SJSA1 (cell line): ENCODE measurements around the gene CCP110. TPM values are rescaled to one million over a fixed set of nuclear protein-coding genes. Genes with fewer than 3 reads are reported as not detected.

ENCODE experiments used
- DNase-seq, 2 experiments: peaks; one replicate each; pipeline ENCODE4 v3.0.0-alpha.2; 2015 to 2020; ENCODE audit warnings: low spot score in 2 of 2, low read depth in 1 of 2
- H3K27ac ChIP-seq: fragments of 250-450 bp; sonication (Bioruptor Pico); 2 replicates; pipeline ENCODE4 v1.5.1; 2020; ENCODE audit warnings: mild to moderate bottlenecking, moderate library complexity
- H3K27me3 ChIP-seq: fragments of 250-450 bp; sonication (Bioruptor Pico); replicated peaks from 2 replicates; pipeline ENCODE4 v1.5.1; 2020; ENCODE audit warnings: mild to moderate bottlenecking, moderate library complexity
- H3K36me3 ChIP-seq: fragments of 250-450 bp; sonication (Bioruptor Pico); 2 replicates; pipeline ENCODE4 v1.5.1; 2020; ENCODE audit warnings: mild to moderate bottlenecking
- H3K4me1 ChIP-seq: fragments of 250-450 bp; sonication (Bioruptor Pico); replicated peaks from 2 replicates; pipeline ENCODE4 v1.6.1; 2021; ENCODE audit warnings: mild to moderate bottlenecking
- H3K4me3 ChIP-seq: fragments of 250-450 bp; sonication (Bioruptor Pico); 2 replicates; pipeline ENCODE4 v1.5.1; 2020; ENCODE audit warnings: mild to moderate bottlenecking
- H3K9me3 ChIP-seq: fragments of 250-450 bp; sonication (Bioruptor Pico); replicated peaks from 2 replicates; pipeline ENCODE4 v1.5.1; 2020; ENCODE audit warnings: mild to moderate bottlenecking
- total RNA-seq: library from RNA; depleted of rRNA; stranded (reverse); fragments of >200 nt; shearing (Covaris generic); gene quantifications from 2 replicates; pipeline ENCODE4 v1.2.3, GENCODE V29; 2014

Gene CCP110
- total RNA-seq, 1 experiment from 2014 or later: 28.3 TPM

DNA sequence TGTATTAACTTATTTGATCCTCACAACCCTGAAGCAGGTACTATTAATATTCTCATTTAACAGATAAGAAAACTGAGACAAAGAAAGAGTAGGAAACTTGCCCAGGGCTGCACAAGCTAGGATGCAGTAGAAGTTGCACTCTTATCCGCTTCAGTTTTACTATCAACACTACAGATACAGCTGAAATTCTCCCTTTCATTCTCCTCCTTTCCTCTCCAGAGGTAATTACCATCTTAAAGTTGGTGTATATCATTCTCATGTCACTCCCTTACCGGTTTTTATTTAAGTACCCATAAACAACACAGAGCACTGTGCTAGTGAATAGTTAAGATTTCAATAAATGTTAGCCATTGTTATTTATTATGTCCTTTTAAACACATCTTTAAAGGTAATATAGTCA, 5.4 kb upstream of the CCP110 start:
- H3K36me3 ChIP-seq: peaks cover 27% of the 10 kb centered on the region
- no peak for DNase-seq
- no peaks in the 10 kb centered on the region for H3K9me3 ChIP-seq
- H3K4me3 ChIP-seq: no peak overlapping the region
- H3K27ac ChIP-seq: no peak overlapping the region
- H3K4me1 ChIP-seq: peaks cover 23% of the 10 kb centered on the region
- no peaks in the 10 kb centered on the region for H3K27me3 ChIP-seq

- Histone ChIP-seq H3K36me3 (peaks cover 18% of the 10 kb centered on the region), H3K27me3 (no peaks in the 10 kb centered on the region), H3K4me3 (peak overlapping the region; percentile 64), H3K27ac (no peak overlapping the region), H3K4me1 (peaks cover 32% of the 10 kb centered on the region), H3K9me3 (no peaks in the 10 kb centered on the region)
- DNase-seq: peak in 1 of 2 experiments; percentile 3
Measured at GRCh38 chr16:19520861-19521331, 2.8 kb upstream of the CCP110 start.

DNA sequence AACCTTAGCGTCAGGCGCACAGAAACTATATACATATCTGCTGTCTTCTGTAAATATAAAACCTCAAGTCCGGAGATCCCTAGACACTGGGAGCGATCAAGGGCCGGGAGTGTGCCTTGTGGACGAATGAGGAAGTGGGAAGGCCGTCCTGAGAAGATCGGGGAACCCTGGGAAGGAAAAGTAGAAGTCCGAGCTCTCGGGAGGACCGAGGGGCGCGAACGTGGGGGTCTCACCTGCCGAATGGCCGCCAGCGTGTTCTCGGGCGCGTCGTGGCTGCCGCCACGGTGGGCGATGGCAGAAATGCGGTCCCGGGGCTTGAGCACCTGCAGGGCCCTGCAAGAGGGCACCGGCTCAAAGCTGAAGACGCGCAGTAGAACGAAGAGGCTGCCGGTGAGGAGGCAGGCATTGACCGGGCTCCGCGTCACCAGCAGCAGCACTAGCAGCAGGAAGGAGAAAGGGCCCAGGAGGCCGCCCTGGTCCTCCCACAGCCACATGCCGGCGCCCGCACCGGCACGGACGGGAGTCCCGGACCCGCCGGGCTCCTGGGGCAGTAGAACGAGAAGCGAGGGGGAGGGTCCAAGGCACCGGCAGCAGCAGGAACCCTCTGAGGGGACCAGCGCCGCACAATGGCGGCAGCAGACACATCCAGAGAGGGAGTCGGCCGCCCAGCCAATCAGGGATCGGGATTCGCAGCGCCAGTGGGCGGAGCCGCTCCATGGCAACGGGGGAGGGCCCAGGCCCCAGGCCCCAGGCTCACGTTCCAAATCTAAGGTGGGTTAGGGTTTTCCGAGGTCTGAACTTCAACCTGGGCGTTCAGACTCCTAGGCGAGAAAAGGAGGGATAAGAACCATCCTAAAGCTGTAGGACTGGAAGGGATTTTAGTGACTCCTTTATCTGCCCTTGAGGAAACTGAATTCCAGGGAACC, 2.0 kb upstream of the CCP110 start, which contains the start of gene GDE1:
GDE1 (minus strand) TSS at position 628 of the 926 bp plus-strand sequence; CDS start at position 494, 134 bp downstream.
- no peaks in the 10 kb centered on the region for H3K27me3 ChIP-seq
- H3K4me1 ChIP-seq: peaks cover 31% of the 10 kb centered on the region
- H3K9me3 ChIP-seq: no peaks in the 10 kb centered on the region
- peak; percentile 90 to 92 for DNase-seq
- peaks cover 9% of the 10 kb centered on the region for H3K36me3 ChIP-seq
- H3K27ac ChIP-seq: no peak within 1 kb of the TSS
- H3K4me3 ChIP-seq: peak within 1 kb of the TSS; percentile 64

DNA sequence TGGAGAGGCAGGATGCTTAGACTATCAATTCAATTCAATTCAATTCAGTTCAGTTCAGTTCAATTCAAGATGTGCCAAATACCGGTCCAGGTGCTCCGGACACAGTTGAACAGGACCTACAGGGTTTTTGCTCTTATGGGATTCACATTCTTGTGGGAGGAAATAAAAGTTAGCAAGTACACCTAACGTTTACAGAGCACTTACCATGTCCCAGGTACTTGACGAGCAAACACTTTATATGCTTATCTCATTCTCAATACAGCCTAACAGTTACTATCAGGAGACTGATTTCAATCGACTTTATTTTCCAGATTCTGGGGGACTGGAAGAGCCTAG, 1.4 kb upstream of the CCP110 start:
- H3K4me3 ChIP-seq: peak overlapping the region; percentile 64
- H3K4me1 ChIP-seq: peaks cover 26% of the 10 kb centered on the region
- no peak overlapping the region for H3K27ac ChIP-seq
- DNase-seq: no peak
- H3K36me3 ChIP-seq: peaks cover 4% of the 10 kb centered on the region
- no peaks in the 10 kb centered on the region for H3K9me3 ChIP-seq
- no peaks in the 10 kb centered on the region for H3K27me3 ChIP-seq

DNA sequence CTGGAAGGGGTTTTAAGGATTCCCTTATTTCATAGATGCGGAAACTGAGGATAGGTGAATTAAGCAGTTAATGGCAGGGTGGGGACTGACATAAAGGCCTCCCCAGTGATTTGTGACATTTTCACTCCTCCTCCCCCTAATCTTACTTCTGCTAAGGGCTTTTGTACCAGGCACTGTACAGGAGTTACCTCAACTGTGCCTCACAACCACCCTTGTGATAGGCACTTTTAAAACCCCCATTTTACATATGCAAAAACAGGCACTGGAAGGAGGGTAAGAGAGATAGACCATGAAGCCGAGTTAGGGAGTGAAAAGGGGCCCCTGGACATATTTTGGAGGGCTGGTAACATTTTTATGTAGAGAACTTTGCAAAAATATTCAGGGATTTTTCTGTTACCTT, 982 bp upstream of the CCP110 start:
- peaks cover 22% of the 10 kb centered on the region for H3K4me1 ChIP-seq
- no peak overlapping the region; the same call in 1 of the 2 replicates for H3K4me3 ChIP-seq
- DNase-seq: no peak
- no peaks in the 10 kb centered on the region for H3K9me3 ChIP-seq
- peaks cover 7% of the 10 kb centered on the region for H3K36me3 ChIP-seq
- no peaks in the 10 kb centered on the region for H3K27me3 ChIP-seq
- H3K27ac ChIP-seq: no peak overlapping the region

- Histone ChIP-seq H3K4me1 (peaks cover 21% of the 10 kb centered on the region), H3K27me3 (no peaks in the 10 kb centered on the region), H3K27ac (0 out of 2 replicates have a peak overlapping the region, but pooled peaks have one; percentile 7), H3K9me3 (no peaks in the 10 kb centered on the region), H3K4me3 (peak overlapping the region; percentile 71), H3K36me3 (peaks cover 11% of the 10 kb centered on the region)
- DNase-seq: no peak
Measured at GRCh38 chr16:19523184-19523558, 571 bp upstream of the CCP110 start.

- H3K4me3 ChIP-seq: peak overlapping the region; percentile 71
- H3K36me3 ChIP-seq: peaks cover 22% of the 10 kb centered on the region
- H3K27ac ChIP-seq: peak overlapping the region; percentile 72
- H3K27me3 ChIP-seq: no peaks in the 10 kb centered on the region
- no peaks in the 10 kb centered on the region for H3K9me3 ChIP-seq
- peak in 1 of 2 experiments; percentile 33 for DNase-seq
- H3K4me1 ChIP-seq: peaks cover 21% of the 10 kb centered on the region
Measured at GRCh38 chr16:19524356-19524615, 544 bp downstream of the CCP110 start.

DNA sequence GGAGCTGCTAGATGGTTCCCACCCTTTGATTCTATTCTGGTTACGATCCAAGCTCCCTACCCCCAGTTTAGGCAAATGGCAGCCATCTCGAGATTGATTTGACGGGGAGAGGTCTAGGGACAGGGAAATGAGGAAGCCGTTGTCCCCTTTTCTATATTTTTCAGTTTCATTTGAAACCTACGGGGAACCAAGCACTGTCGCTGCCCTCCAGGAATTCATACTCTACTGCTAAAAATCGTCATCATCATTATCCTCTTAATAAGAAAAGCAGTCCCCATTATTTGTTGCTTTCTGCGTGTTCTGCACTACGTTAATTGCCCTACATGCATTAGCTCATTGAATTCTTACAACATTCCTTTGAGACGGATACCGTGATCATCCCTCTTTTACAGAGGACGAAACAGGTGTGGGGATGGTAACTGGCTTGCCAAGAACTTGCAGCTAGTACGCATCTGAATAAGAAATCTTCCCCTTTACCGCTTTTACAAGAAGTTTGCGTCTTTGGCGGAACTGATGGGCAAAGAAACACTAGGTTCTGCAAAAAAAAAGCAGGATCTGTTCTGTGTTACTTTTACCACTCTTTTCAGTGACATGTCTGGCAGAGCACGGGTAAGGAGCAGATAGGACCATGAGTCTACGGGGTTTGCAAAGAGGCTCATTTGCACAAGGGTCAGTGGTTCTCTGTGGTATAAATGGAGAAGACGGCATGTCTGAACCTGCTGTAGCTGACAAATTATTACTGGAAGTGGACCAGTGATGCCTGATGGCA, 1.1 kb downstream of the CCP110 start:
- H3K4me3 ChIP-seq: peak overlapping the region; percentile 71
- peak overlapping the region; percentile 72 for H3K27ac ChIP-seq
- no peaks in the 10 kb centered on the region for H3K9me3 ChIP-seq
- peaks cover 24% of the 10 kb centered on the region for H3K36me3 ChIP-seq
- H3K27me3 ChIP-seq: no peaks in the 10 kb centered on the region
- DNase-seq: peak in 1 of 2 experiments; percentile 34
- H3K4me1 ChIP-seq: peaks cover 21% of the 10 kb centered on the region

DNA sequence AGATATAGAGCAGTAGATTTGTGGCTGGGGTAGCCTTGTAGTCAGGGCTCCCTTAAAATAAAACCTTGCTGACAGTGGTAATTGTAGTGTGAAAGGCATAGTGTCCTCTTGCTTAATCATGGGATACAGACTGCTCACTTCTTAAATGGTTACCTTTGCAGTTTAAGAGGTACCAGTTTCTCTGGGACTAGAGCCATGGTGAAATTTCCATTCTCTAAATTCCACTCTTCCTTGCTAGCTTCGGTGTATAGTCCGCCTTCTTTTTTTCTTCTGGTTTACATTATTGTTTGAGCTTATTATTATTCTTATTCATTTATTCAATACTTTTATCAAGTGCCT, 1.6 kb downstream of the CCP110 start:
- DNase-seq: no peak
- Histone ChIP-seq H3K9me3 (no peaks in the 10 kb centered on the region), H3K27me3 (no peaks in the 10 kb centered on the region), H3K4me3 (peak overlapping the region; percentile 71; the same call in 1 of the 2 replicates), H3K4me1 (peaks cover 21% of the 10 kb centered on the region), H3K36me3 (peaks cover 24% of the 10 kb centered on the region), H3K27ac (no peak overlapping the region)

DNA sequence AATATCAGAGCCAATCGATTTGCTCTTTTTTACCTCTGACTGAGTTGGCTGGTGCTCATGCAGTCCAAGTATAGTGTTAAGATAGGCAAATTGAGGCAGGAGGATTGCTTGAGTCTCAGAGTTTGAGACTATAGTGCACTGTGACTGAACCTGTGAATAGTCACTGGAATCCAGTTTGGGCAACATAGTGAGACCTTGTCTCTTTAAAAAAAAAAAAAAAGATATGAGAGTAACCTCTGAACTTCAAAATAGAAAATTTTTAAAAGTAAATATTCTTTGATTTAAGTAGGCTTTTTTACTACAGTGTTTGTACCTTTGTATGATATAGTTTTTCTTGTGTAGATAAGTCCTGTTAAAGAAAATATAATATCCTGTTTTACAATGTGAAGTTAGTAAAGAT, 3.4 kb downstream of the CCP110 start:
- H3K27me3 ChIP-seq: no peaks in the 10 kb centered on the region
- peaks cover 14% of the 10 kb centered on the region for H3K4me1 ChIP-seq
- DNase-seq: no peak
- peaks cover 32% of the 10 kb centered on the region for H3K36me3 ChIP-seq
- no peak overlapping the region for H3K27ac ChIP-seq
- no peaks in the 10 kb centered on the region for H3K9me3 ChIP-seq
- no peak overlapping the region for H3K4me3 ChIP-seq

- Histone ChIP-seq H3K9me3 (no peaks in the 10 kb centered on the region), H3K36me3 (peaks cover 47% of the 10 kb centered on the region), H3K4me1 (peaks cover 11% of the 10 kb centered on the region), H3K4me3 (no peak overlapping the region), H3K27ac (no peak overlapping the region), H3K27me3 (no peaks in the 10 kb centered on the region)
- no peak for DNase-seq
Measured at GRCh38 chr16:19528666-19529065, 4.9 kb downstream of the CCP110 start.

- peaks cover 75% of the 10 kb centered on the region for H3K36me3 ChIP-seq
- no peak for DNase-seq
Measured at GRCh38 chr16:19532601-19533000, 8.9 kb downstream of the CCP110 start.

GRCh38 chr16:19540241-19540970, 16.7 kb downstream of the CCP110 start:
- Histone ChIP-seq H3K9me3 (no peaks in the 10 kb centered on the region), H3K36me3 (peaks cover 74% of the 10 kb centered on the region), H3K27ac (no peak overlapping the region), H3K27me3 (no peaks in the 10 kb centered on the region), H3K4me3 (no peak overlapping the region), H3K4me1 (no peaks in the 10 kb centered on the region)
- DNase-seq: no peak

More at GRCh38 chr16:19532601-19533000, 8.9 kb downstream of the CCP110 start:
- Histone ChIP-seq H3K9me3 (no peaks in the 10 kb centered on the region), H3K4me3 (no peak overlapping the region), H3K27me3 (no peaks in the 10 kb centered on the region), H3K4me1 (no peaks in the 10 kb centered on the region), H3K27ac (no peak overlapping the region)
